Endodermal cell (in vitro differentiated cells): Measurements from ENCODE around the gene MRPL36. TPM values are rescaled to one million over a fixed set of nuclear protein-coding genes. Genes with fewer than 3 reads are reported as not detected.
A peak's percentile ranks its signal among the peaks of the same experiment; 100 is the strongest.

Experiments
- DNase-seq: peaks from one replicate; pipeline ENCODE4 v3.0.0-alpha.2; 2017
- H3K27ac ChIP-seq: 2 replicates; pipeline ENCODE4 v1.5.1; 2013; ENCODE audit warnings: mild to moderate bottlenecking, low read depth, low read length, moderate library complexity
- H3K27me3 ChIP-seq: 2 replicates; pipeline ENCODE4 v1.6.1; 2013; ENCODE audit warnings: mild to moderate bottlenecking, low read length, moderate library complexity; ENCODE audit not compliant: insufficient read depth, control insufficient read depth, poor library complexity, severe bottlenecking
- H3K36me3 ChIP-seq: 2 replicates; pipeline ENCODE4 v1.7.0; 2013; ENCODE audit warnings: mild to moderate bottlenecking, low read length, moderate library complexity; ENCODE audit not compliant: control insufficient read depth, insufficient read depth
- H3K4me1 ChIP-seq: one replicate; pipeline ENCODE4 v1.7.0; 2013; ENCODE audit warnings: low read length; ENCODE audit not compliant: control insufficient read depth, insufficient read depth
- H3K4me3 ChIP-seq: 2 replicates; pipeline ENCODE4 v1.5.1; 2013; ENCODE audit warnings: mild to moderate bottlenecking, low read length, moderate library complexity
- H3K9ac ChIP-seq: 2 replicates; pipeline ENCODE4 v1.6.1; 2013; ENCODE audit warnings: mild to moderate bottlenecking, low read length, moderate library complexity; ENCODE audit not compliant: poor library complexity, severe bottlenecking; ENCODE audit errors: extremely low read depth
- H3K9me3 ChIP-seq: 2 replicates; pipeline ENCODE4 v1.6.1; 2013; ENCODE audit warnings: mild to moderate bottlenecking, low read length, moderate library complexity; ENCODE audit not compliant: control insufficient read depth
- H3K27ac Mint-ChIP-seq: 2 replicates; pipeline ENCODE4 v1.8.0; 2020; ENCODE audit warnings: mixed read lengths
- H3K27me3 Mint-ChIP-seq: 2 replicates; pipeline ENCODE4 v1.8.0; 2021; ENCODE audit warnings: mild to moderate bottlenecking, mixed read lengths; ENCODE audit not compliant: insufficient read depth
- H3K36me3 Mint-ChIP-seq: 2 replicates; pipeline ENCODE4 v1.8.0; 2020; ENCODE audit warnings: low read depth, mixed read lengths
- H3K4me1 Mint-ChIP-seq: 2 replicates; pipeline ENCODE4 v1.8.0; 2020; ENCODE audit warnings: mixed read lengths
- H3K4me3 Mint-ChIP-seq: 2 replicates; pipeline ENCODE4 v1.8.0; 2020; ENCODE audit warnings: mild to moderate bottlenecking, moderate library complexity, mixed read lengths
- H3K9me3 Mint-ChIP-seq: 2 replicates; pipeline ENCODE4 v1.8.0; 2020; ENCODE audit warnings: mild to moderate bottlenecking, mixed read lengths
- WGBS, 2 experiments: methylation state at CpG; one replicate each; pipeline versions ENCODE4 v1.1.5 to v1.1.7; 2013; ENCODE audit warnings: missing lambda C conversion rate in 2 of 2, mixed read lengths in 1 of 2; ENCODE audit not compliant: insufficient coverage in 1 of 2, insufficient read length in 1 of 2; 5-methylcytosine and 5-hydroxymethylcytosine counted together
- total RNA-seq, 2 donors: library from RNA; stranded (reverse); fragmentation: NEBNext Ultra II Directional in 1 of 2; extraction: Animal tissue kit (Norgen Biotek cat#: 25700) in 1 of 2; gene quantifications; 2 replicates in 1 of 2; 3 replicates in 1 of 2; pipeline ENCODE4 v1.2.1, GENCODE V29; 2021
- TF ChIP-seq, protein P1 (sequence below): fragments of 200-600 bp; sonication (generic); conservative IDR thresholded peaks from 2 replicates; pipeline ENCODE4 v1.5.0; 2021; ENCODE audit warnings: antibody characterized with exemption, mild to moderate bottlenecking

The MRPL36 gene
- total RNA-seq, 2 donors from 2014 or later, result 44.0 to 49.7 TPM

GRCh38 chr5:1751864-1752822, 47.5 kb downstream of the MRPL36 start:
- H3K36me3 Mint-ChIP-seq, result no peaks in the 10 kb centered on the region
- peaks cover 1% of the 10 kb centered on the region for H3K9me3 Mint-ChIP-seq
- peak; percentile 27 for DNase-seq
- no peaks in the 10 kb centered on the region for H3K27me3 ChIP-seq
- H3K36me3 ChIP-seq, result no peaks in the 10 kb centered on the region
- 93 to 96% methylated on average over 9 to 27 of the region's 29 CpGs for WGBS, 2 experiments
- TF ChIP-seq, protein P1, sequence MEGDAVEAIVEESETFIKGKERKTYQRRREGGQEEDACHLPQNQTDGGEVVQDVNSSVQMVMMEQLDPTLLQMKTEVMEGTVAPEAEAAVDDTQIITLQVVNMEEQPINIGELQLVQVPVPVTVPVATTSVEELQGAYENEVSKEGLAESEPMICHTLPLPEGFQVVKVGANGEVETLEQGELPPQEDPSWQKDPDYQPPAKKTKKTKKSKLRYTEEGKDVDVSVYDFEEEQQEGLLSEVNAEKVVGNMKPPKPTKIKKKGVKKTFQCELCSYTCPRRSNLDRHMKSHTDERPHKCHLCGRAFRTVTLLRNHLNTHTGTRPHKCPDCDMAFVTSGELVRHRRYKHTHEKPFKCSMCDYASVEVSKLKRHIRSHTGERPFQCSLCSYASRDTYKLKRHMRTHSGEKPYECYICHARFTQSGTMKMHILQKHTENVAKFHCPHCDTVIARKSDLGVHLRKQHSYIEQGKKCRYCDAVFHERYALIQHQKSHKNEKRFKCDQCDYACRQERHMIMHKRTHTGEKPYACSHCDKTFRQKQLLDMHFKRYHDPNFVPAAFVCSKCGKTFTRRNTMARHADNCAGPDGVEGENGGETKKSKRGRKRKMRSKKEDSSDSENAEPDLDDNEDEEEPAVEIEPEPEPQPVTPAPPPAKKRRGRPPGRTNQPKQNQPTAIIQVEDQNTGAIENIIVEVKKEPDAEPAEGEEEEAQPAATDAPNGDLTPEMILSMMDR, result no peak
- no peak overlapping the region for H3K27ac ChIP-seq
- no peak overlapping the region for H3K4me3 ChIP-seq
- H3K27me3 Mint-ChIP-seq, result no peaks in the 10 kb centered on the region
- no peak overlapping the region for H3K4me3 Mint-ChIP-seq
- H3K9ac ChIP-seq, result no peak overlapping the region
- no peaks in the 10 kb centered on the region for H3K4me1 Mint-ChIP-seq
- no peak overlapping the region for H3K27ac Mint-ChIP-seq
- no peaks in the 10 kb centered on the region for H3K4me1 ChIP-seq
- no peaks in the 10 kb centered on the region for H3K9me3 ChIP-seq

DNA sequence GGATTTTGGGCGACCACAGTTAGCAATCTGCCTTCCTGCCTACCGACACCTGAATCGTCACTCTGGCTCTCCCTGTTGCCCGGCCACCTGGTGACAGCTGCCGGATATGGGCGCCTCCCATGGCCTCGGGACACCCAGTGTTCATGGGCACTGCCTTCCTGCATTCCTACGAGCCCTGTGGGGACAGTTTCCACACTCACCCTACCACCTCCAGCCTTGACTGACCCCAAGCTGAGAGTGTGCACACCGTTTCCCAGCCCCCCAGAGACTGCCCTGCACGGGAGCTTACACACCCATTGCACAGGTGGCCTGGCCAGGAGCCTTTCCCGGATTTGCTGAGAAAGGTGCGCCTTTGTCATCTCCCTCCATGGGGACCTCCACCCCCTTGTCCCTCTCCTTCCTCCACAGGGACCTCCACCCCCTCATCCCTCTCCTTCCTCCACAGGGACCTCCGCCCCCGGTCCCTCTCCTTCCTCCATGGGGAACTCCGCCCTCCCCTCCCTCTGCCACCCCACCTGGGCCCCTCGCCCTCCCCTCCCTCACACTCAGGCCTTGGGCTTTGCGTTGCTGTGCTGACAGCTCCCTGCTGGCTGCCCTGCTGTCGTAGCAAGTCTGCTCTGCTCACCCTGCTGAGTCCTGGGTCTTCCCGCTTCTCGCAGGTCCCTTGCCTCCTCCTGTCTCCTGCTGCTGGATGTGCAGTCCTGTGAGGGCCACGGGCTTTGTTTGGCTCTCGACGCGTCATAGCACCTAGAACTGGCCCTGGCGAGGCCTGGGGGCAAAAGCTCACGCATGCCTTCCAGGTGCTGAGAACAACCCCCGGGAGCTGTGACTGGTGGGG, 48.4 kb downstream of the MRPL36 start:
- Histone ChIP-seq H3K4me3 (no peak overlapping the region), H3K36me3 (no peaks in the 10 kb centered on the region), H3K9ac (no peak overlapping the region), H3K27ac (no peak overlapping the region), H3K9me3 (no peaks in the 10 kb centered on the region), H3K4me1 (no peaks in the 10 kb centered on the region), H3K27me3 (no peaks in the 10 kb centered on the region)
- Mint-ChIP-seq H3K36me3 (no peaks in the 10 kb centered on the region), H3K9me3 (no peaks in the 10 kb centered on the region), H3K4me3 (no peak overlapping the region), H3K27me3 (no peaks in the 10 kb centered on the region), H3K27ac (no peak overlapping the region), H3K4me1 (no peaks in the 10 kb centered on the region)
- peak; percentile 57 for DNase-seq
- 77 to 81% methylated on average over 18 to 27 of the region's 27 CpGs for WGBS, 2 experiments
- TF ChIP-seq, protein P1, result no peak

GRCh38 chr5:1750469-1750868, 49.2 kb downstream of the MRPL36 start:
- no peaks in the 10 kb centered on the region for H3K4me1 ChIP-seq
- Mint-ChIP-seq H3K4me3 (no peak overlapping the region), H3K27me3 (no peaks in the 10 kb centered on the region), H3K27ac (no peak overlapping the region), H3K9me3 (no peaks in the 10 kb centered on the region), H3K36me3 (no peaks in the 10 kb centered on the region), H3K4me1 (no peaks in the 10 kb centered on the region)
- DNase-seq, result peak; percentile 26
- H3K27me3 ChIP-seq, result no peaks in the 10 kb centered on the region
- TF ChIP-seq, protein P1, result no peak
- H3K4me3 ChIP-seq, result no peak overlapping the region
- H3K36me3 ChIP-seq, result no peaks in the 10 kb centered on the region
- 94% methylated on average over 17 of the region's 17 CpGs for WGBS, 2 experiments
- H3K27ac ChIP-seq, result no peak overlapping the region
- no peak overlapping the region for H3K9ac ChIP-seq
- H3K9me3 ChIP-seq, result no peaks in the 10 kb centered on the region
